ENCODE measurements around the gene WNK2.
"Not testable (repeated sequence)": the region's sequence is repeated elsewhere in the genome, so short reads cannot be mapped to it uniquely, and the experiment has no call there.

The WNK2 gene

DNA sequence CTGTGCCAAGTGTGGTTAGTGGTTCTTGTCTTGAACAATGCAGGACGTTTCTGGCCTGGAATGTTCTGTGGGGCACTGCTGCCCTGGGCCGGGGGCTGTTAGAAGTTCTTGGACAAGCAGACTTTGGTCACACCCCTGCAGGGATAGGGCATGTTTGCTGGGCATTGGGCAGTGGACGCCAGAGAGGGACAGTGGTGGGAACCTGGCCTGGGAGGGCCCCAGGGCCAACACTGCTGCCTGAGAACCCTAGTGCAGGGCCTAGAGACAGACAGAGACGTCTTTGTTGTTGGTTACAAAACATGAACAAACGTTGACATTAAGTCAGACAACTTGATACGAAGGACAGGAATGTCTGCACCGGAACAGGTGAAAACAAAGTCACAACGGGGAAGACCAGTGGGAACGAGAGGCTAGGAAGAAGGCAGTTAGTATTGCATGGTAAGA lies 57.0 kb downstream of the WNK2 start:
- DNase-seq, result no peak

DNA sequence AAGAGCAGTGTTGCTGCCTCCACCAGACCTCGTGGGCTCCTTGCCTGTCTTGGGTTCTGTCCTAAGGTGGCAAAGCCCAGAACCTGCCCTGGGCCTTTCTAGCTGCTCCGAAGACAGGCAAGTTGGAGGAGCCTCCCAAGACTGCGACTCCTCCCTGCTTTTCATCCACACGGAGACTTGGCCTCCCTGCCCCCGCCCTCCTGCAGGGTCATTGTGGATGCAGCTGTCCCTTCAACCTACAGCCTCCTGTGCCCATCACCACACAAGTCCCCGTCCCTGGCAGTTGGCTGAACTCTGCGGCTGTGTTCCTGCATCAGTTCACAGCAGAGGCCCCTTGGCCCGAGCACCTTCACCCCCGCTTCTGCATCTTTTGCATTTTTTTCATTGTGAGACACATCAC lies 59.2 kb downstream of the WNK2 start:
- DNase-seq, result no peak

DNA sequence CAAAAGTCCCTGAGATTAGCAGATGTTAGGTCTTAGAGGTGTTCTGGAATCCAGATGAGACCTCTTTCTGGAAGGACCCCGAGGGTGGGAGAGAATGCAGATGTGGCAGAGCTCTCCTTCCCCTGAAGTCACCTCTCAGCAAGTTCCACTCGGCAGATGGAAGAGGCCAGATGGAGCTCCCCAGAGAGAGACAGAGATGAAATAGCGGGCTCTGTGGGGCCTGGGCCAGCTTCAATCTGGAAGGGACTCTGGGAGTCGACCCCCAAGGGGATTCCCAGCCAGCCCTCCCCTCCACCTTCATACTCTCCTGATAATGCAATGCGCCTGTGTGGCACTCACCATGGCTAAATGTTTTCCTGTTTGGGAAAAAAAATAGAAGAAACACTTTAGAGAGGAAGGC lies 60.2 kb downstream of the WNK2 start:
- DNase-seq, result no peak

DNA sequence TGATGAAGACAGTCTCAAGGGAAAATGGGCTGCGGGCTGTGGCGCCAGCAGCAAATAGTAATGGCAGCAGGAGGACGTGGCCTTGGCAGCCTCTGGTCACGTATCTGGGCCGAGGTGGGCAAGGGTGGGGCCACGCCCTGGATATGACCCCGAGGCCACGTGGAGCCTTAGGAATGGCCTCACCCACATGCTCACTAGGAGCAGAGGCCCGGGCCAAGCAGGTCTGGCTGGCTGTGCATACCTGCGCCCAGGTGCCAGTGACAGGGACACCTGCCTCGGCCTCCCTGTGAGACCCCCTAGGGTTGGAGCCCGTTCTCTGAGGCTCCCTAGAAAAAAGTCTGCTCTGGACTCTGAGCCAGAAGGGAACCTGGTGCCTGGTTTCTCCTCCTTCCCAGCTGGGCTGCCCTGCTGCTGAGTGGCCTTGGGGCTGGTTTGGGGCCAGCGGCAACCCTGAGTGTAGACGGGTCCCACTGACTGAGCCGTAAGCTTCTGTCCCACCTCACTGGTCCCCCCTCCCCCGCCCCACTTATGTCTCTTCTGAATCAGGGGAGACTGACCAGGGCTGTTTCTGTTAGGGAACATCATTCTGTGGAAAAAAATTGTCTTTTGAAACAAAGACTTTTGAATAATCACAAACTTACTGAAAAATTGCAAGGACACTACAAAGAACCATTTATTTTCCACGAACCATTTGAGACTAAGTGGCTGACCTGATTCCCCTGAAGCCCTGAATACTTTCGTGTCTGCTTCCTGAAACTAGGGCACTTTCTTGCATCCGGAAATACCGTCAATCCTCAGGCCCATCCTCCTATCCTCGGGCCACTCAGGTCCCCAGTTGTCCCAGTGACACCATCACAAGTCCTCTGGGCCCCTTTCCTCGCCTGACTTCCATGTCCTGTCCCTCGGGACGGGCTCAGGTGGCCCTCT lies 60.8 kb downstream of the WNK2 start:
- no peak for DNase-seq

DNA sequence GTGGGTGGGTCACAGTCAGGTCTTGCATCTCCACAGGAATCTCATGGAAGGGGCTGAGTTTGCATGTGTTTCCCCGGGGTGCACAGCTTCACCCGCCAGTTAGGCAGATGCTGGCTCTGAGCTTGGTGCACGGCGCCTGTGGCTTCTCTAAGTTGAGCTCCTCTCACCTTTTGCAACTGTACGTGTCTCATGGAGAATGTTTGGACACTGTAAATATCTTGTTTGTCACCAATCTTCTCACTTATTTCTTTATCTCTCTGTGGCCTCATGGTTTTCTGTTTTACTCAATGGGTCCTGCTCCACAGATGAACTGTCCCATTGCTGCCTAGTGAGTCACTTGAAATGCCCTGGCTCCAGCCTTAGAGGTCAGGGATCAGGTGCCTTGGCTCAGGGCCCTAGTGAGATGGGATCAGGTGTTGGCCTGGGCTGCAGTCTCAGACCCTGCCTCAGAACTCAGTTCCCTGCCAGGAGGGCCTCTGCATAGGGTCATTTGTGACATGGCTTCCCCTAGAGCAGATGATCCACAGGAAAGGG lies 61.6 kb downstream of the WNK2 start:
- DNase-seq, result no peak

DNA sequence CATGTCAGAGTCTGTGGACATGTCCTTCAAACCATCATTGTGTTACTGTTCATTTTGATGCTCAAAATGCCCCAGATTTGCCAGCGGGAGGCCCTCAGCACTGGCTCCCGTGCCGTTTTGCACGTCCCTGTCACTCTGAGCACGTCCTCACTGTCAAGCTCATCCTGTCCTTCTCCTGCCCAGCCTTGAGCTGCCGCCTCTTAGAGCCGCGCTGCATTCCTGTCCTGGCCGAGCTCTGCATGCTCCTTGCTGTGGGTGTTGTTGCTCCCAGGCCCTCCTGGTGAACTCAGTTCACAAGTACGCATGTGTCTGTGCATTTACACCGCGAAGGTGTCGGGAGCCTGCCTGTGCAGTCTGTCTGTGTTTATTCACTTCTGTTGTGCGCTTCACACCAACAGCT lies 62.2 kb downstream of the WNK2 start:
- DNase-seq, result no peak

DNA sequence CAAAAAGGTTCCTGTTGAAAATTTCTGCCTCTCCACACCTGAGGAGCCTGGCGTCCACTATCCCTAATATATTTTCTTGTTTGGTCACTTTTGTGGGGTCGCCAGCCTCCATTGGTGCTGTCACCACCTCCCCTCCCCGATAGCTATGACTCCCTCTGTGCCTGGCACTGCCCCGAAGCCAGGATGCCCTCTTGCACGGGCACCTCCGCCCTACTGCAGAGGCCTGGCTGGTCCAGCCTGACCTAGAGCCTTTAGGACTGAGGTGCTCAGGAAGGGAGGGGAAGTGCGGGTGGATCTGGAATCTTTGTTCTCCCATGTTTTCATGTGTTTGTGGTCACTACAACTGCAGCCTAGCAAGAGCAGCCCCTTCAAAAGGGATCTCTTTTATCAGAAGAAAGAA lies 62.6 kb downstream of the WNK2 start:
- no peak for DNase-seq

DNA sequence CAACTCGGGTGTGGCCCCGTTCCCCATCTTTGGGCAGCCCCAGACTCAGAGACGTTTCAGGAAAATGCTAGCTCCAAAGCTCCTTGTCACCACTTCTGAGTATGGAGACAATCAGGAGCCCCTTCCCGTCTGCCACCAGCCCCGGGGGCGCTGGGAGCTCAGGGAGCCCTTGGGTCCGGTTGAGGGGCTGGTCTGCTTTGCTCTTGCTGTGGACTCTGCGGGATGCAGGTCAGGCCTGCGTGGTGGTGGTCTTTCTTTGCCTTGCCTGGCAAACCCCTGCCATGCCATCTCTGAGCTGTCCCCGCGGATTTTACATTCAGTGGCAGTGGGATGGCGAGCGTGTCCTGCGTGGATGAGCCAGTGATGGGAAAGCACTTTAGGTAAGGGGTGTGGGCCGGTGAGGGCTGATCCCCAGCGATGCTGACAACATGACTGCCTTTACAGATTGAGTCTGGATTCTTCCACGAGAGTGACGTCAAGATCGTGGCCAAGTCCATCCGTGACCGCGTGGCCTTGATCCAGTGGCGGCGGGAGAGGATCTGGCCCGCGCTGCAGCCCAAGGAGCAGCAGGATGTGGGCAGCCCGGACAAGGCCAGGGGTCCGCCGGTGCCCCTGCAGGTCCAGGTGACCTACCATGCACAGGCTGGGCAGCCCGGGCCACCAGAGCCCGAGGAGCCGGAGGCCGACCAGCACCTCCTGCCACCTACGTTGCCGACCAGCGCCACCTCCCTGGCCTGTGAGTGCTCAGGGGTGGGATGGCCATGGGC lies 63.3 kb downstream of the WNK2 start:
- no peak for DNase-seq

DNA sequence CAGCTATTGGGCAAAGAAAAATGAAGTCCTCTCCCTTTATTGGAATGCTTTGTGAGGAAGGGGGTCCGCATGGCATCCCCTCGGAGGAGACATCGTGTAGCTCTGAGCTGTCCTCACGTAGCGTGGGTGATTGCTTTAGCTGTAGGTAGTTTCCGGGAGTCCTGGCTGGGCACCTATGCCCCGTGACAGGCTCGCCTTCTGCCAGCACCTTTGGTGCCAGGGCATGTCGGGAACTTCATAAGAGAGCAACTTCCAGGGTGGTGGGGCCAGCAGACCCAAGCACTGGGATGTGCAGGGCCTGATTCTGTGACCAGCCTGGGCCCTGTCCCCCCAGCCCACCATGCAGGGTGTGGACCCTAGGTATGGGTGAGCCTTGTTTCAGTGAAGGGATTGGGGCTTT lies 64.0 kb downstream of the WNK2 start:
- DNase-seq, result no peak

DNA sequence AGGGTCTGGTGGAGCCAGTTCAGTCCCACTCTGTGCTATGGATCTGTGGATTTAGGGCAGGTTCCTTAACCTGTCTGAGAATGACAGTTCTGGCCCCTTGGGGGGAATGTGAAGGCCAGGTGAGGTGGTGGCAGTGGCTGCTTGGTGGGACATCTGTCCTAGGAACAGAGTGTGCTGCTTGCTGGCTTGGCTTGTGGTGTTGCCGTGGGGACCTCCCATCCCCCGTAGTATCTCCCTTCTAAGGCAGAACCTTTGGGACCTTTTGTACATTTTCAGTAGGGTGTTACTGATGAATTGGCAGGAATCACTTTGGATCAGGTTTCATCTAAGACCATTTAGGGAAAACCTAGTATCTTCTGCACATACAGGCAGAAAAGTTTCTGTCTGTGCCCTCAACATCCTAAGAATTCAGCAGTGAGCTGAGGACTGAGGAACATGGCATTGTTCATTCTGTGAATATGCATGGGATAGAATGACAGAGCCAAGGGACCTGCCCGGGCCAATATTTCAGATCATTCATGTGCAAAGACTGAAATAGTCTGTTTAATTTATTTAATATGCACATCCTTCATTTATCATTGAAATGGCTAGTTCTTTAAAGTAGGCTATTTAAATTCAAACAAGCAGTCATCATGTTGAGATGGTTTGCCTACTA lies 64.6 kb downstream of the WNK2 start:
- DNase-seq, result no peak

DNA sequence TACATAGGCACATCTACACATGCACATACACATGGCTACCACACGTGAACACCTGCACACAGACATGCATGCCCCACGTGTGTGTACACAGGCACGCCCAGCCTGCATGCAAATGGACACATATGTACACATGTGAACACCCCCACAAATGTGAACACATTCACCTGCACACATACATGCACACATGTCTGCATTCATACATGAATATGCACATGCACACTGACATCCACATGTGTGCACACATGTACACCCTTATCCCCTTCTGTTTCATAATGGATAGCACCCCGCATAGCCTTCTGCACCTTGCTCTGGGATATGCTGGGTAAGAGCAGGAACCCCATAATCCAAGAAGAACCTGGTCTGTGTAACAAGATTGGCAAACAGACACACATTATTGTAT lies 66.2 kb downstream of the WNK2 start:
- DNase-seq, result no peak

DNA sequence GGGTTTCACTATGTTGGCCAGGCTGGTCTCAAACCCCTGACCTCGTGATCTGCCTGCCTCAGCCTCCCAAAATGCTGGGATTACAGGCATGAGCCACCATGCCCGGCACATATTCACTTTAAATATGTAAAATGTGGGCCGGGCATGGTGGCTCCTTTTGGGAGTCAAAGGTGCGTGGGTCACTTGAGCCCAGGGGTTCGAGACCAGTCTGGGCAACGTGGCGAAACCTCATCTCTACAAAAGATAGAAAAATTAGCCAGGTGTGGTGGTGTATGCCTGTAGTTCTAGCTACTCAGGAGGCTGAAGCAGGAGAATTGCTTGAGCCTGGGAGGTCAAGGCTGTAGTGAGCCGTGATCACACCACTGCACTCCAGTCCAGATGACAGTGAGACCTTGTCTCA lies 67.4 kb downstream of the WNK2 start:
- DNase-seq, result not testable (repeated sequence)

DNA sequence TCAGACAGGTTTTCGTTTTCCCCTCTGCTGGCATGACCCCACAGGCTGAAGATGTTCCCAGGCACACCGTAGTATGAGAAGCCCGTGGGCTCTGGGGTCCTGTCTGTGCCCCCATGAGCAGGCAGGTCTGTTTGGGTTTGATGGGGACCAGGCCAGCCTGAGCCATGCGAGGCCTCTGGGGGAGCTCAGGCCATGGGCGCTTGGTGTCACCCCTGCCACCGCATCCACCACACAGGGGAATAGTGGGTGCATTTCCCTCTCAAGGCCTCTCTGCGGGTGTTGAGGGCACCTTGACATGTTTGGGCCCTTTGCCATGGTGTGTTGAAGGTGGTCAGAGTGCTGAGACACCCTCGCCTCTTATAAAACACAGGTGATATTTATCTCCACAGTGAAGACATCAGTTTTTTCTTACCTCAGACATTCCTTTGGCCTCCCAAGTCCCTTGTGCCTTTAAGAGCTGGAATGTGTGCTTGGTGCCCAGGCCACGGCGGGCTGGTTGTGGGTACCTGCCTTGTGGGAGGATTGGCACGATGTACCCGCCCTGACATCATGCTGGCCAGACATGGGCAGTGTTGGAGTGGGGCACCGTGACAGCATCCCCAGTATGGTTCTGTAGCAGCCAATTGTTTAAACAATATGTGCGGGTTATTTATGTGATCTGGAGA lies 68.3 kb downstream of the WNK2 start:
- DNase-seq, result no peak

DNA sequence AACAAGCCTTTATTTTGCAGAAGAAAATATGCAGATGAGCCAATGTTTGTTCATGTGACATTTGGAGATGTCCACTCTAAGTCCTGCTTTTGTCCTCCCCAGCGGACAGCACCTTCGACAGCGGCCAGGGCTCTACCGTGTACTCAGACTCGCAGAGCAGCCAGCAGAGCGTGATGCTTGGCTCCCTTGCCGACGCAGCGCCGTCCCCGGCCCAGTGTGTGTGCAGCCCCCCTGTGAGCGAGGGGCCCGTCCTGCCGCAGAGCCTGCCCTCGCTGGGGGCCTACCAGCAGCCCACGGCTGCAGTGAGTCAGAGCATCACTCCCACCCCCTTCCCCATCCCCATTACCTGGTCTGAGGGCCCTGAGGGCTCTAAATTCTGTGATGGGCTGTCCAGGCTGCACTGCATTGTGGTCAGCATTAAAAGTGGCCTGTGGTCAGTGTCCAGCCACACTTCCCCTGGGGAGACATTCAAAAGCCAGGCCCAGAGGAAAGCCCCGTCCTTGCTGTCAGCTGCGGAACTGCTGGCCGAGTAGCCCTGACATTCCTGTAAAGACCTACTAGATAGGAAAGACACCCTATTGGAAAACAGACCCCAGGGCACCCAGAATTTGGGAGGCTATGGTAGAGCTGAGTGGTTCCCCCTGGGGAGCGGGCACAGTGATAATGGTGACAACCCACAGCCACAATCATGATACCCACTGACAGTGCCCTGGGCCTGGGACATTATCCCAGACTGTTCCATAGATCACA lies 69.0 kb downstream of the WNK2 start:
- no peak for DNase-seq

DNA sequence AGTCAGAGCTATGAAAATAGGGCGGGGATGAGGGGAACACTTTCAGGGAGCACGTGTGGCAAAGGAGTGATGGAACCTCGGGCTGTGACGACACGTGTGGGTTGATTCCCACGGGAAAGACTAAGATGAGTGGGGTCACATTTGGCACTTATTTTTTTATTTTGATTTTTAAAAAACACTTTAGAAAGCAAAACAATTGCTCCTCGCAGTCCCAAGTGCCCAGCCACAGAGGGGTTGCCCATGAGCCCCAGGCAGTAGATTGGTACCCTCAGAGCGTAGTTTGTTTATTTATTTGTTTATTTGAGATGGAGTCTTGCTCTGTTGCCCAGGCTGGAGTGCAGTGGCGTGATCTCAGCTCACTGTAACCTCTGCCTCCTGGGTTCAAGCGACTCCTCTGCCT lies 69.7 kb downstream of the WNK2 start:
- no peak for DNase-seq

DNA sequence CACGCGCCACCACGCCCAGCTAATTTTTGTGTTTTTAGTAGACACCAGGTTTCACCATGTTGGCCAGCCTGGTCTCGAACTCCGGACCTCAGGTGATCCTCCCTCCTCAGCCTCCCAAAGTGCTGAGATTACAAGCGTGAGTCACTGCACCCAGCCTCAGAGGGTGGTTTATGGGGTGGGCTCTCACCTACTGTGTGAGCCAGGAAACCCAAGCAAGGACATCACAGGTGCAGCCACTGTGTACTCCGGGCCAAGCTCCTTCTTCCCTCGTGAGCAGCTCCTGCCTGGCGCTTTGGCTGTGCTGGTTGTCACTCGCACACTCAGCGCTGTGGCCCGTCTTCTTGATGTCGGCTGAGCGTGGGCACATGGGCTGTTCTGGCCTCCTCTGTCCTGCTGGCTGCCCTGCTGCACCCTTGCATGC lies 70.1 kb downstream of the WNK2 start:
- no peak for DNase-seq

DNA sequence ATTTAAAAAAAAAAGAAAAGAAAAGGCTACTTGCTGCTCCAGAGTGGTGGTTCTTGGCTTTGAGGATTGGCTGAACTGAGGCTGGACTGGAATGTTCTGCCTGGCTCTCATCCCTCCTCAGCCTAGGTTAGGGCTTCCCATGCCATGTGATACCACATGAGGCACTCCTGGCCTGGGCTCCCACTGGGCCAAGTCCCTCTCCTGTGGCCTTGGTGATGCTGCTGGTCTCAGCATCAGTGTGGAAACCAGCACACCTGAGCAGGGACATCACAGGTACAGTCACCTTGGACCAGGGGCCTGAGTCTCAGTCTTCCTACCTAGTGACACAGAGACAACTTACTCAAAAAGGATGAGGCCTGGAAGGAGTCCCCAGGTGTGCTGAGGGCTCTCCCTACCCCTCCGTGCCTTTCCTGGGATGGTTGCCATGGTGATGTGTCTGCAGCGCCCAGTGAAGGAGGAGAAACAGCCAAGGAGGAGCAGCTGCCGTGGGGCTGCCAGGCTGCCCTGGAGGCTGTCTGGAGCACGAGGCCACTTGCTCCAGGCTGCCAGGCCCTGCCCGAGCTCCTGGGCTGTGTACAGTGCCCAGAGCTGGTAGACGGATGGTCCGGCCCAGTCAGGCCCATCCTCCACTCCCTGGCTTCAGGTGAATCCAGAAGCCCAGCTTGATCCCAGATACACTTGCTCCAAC lies 71.0 kb downstream of the WNK2 start:
- DNase-seq, result no peak

DNA sequence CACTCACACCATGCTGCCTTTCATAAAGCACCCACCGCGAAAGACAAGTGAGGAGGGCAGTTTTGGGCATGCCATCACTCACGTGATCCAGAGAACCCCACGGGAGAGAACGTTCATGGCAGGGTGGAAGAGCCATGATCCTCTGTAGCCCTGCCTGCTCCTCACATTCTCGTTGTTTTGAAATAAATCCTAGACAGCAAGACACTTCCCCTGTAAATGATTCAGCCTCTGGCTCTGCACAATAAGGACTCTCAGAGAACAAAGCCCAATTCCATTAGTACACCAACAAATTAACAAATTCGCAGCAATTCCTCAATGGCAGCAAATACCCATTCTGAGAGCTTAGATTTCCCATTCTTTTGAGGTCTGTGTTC lies 71.5 kb downstream of the WNK2 start:
- no peak for DNase-seq

DNA sequence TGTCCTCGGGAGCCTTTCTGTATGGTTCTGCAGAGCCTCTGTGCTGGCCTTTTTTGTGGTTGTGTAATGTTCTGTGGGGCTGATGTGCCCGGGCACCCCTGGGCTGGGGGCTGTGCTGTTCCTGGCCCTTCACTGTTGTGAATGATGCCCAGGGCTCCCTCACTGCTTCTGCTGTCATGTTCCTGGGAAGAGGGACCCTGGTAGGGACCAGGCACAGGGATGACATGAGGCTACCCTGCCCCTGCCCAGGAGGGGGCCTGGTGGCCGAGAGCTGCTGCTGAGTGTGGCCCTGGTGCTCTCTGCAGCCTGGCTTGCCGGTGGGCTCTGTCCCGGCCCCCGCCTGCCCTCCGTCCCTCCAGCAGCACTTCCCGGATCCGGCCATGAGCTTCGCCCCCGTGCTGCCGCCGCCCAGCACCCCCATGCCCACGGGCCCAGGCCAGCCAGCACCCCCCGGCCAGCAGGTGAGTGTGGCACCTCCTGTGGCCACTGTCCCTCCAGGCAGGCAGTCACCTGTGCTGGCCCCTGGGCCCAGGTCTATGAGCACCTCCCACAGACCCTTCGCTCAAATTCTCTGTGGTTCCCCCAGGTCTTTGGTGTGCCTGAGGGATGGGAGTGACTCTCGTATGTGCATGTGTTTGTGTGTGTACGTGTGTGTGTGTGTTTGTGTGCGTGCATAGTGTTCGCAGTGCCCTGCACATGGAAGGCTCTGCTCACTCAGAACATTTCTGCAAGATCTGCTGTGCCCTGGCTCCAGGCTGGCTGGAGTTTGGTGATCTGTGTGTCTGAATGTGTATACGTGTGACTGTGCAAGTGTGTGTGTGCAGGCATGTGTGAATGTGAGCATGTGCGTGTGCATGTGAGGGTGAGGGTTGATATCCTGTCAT lies 72.3 kb downstream of the WNK2 start:
- DNase-seq, result no peak

Data from NCI-H1417 treated with DMSO at 0.1 percent for 48 hours (cell line).